NCI-H1417 (cell line): ENCODE results near the gene CYTH1.
"Not testable (repeated sequence)": the region's sequence is repeated elsewhere in the genome, so short reads cannot be mapped to it uniquely, and the experiment has no call there.

Experiments used
- DNase-seq, 3 experiments: peaks; one replicate each; lab custom pipeline; 2025; lab: John Stamatoyannopoulos, UW

Gene CYTH1

DNA sequence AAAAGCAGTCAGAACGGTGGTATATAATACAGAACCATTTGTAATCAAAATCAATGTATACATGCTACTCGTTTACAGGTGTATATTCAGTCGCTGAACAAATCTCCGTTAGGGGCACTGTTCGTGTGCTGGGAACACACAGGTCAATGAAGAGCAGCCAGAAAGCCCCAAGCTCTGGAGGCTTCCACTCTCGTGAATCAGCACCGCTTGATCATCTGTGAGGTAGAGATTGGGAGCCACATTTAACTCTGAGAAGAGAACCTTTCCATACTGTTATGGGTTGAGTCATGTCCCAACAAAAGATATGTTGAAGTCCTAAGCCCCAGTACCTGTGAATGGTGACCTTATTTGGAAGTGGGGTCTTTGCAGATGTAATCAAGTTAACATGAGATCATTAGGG is 5.4 kb upstream of the CYTH1 start:
- no peak for DNase-seq

DNA sequence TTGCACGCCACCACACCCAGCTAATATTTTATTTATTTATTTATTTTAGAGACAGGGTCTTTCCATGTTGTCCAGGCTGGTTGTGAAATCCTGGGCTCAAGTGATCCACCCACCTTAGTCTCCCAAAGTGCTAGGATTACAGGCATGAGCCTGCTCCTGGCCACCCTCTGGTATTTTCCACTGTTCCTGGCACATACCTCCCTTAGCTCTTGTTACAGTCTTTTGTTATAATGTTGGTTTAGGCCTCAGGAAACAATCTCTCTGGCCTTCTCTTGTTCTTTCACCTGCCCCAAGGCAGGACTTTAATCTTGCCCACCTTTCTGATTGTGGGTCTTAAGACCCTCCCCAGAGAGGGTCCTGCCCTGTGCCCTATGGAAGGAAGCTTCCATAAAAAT is 3.6 kb upstream of the CYTH1 start:
- no peak for DNase-seq

DNA sequence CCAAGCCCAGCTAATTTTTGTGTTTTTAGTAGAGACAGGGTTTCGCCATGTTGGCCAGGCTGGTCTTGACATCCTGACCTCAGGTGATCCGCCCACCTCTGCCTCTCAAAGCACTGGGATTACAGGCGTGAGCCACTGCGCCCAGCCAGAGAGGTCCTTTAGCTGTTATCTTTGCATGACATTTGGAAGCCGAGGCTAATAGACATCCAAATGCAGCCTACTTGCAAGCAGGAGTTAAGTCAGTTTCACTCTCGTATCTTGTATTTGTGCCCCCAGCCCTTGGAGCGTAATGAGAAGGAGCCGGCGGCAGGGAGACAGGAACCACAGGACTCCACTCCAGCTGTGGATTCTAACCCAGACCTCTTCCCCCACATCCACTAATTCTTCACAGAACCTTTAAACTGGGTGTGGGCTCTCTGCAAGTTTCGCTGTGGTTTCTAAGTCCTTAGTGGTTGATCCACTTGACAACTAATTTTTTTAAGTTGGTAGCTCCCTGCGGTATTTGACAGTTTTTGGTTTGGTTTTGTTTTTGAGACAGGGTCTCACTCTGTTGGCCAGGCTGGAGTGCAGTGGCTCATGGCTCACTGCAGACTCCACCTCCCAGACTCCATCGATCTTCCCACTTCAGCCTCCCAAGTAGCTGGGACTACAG is 3.1 kb upstream of the CYTH1 start:
- DNase-seq = no peak

DNA sequence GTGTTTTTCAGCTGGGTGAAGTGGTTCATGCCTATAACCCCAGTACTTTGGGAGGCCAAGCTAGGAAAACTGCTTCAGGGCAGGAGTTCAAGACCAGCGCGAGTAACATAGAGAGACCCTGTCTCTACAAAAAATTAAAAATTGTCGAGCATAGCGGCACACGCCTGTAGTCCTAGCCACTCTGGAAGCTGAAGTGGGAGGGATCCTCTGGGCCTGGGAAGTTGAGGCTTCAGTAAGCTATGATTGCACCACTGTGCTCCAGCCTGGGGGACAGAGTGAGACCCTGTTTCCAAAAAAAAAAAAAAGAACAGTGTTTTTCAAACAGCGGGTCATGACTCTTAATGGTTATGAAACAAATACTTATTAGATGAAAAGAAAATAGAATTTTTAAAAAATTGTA is 2.3 kb upstream of the CYTH1 start:
- no peak for DNase-seq

DNA sequence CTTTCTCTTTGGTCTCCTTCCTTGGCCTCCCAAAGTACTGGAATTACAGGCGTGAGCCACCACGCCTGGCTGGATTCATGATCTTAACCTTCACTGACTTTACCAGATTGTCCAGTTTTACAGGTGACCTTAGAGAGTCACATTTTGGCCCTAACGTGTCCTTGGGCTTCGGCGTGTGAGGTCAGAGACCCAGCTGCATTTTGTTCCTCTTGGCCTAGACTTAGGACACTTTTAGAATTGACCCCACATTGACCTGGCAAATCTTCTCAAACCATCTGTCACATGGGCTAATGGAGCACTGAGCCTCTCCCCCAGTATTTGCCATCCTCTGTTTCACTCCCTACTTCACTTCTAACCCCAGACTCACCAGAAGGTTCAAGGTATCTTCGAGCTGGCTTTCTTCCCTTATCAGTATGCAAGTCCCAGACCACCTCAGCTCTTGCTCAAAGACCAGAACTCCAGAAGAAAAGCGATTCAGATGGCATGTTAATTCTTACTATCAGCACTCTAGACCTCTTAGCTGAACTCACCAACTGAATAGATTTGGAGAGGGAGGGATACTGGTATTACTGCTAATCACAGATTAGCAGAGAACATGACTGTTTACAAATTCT is 1.7 kb upstream of the CYTH1 start:
- no peak for DNase-seq

DNA sequence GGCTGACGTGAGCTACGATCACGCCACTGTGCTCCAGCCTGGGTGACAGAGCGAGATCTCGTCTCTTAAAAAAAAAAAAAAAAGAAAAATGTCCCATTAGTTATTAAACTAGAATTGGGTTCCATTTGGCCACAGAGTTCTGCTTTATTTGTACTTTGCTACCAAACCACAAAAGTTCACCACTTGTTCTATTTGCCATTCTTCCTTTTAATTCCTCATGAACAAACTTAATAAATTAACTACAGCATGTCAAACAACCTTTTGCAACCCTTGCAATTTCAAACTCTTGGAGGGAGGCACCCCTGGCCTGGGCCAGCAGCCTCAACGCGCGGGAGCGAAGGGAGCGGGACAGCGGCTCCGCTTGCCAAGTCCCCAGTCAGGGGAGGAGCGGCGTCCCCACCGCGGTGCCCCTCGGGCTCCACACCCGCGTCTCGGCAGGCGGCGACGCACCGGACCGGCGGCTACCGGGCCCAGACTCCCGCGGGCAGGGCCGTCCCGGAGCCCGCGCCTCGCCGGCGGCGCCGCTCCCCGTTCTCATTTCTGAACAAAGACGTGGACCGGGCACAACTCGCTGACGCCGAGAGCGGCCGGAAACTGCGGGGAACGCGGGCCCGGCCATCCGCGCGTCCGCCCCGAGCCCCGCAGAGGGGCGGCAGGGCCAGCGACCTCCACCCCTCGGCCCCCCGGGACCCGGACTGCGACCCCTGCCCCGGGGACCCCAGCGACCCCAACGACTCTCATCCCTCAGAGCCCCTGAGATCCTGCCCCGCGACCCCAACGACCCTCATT is 775 bp downstream of the CYTH1 start:
- DNase-seq = peak; percentile 9 to 69 (median 51)

DNA sequence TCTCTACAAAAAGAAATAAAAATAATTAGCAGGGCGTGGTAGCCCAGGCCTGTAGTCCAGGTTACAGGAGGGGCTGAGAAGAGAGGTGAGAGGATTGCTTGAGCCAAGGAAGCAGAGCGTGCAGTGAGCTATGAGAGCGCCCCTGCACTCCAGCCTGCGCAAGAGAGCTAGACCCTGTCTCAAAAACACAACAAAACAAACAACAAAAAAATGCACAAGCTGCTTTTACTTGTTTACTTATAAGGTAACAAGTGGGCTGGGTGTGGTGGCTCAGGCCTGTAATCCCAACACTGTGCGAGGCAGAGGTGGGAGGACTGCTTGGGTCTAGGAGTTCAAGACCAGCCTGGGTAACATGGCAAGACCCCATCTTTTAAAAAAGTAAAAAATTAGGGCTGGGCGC is 1.7 kb downstream of the CYTH1 start:
- no peak for DNase-seq

DNA sequence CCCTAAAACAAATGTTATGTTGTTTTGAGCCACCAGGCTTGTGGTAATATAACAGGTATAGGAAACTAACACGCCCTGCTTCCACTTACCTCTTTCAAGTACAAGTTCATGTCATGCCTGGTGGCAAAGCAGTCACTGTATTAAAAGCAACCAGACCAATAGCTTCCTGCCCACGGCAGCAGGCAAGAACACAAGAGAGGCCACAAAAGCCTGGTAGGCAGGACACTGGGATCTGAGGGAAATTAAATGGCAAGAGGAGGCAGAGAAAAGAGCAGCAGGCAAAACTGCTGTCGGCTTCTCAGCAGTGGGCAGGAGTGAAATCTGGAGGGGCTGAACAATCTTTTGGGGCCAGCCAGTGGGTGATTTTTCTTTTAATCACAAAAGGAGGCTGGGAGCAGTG is 2.2 kb downstream of the CYTH1 start:
- DNase-seq = peak in 1 of 3 experiments; percentile 77

DNA sequence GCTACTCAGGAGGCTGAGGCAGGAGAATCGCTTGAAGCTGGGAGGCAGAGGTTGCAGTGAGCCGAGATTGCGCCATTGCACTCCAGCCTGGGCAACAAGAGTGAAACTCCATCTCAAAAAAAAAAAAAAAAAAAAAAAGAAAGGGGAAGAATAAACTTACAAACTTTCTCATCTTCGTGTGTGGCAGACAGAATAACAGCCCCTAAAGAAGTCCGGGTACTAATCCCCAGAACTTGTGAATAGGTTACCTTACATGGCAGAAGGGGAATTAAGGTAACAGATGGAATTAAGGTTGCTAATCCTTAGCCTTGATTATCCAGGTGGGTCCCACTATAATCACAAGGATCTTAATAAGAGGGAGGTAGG is 2.8 kb downstream of the CYTH1 start:
- DNase-seq = not testable (repeated sequence)

DNA sequence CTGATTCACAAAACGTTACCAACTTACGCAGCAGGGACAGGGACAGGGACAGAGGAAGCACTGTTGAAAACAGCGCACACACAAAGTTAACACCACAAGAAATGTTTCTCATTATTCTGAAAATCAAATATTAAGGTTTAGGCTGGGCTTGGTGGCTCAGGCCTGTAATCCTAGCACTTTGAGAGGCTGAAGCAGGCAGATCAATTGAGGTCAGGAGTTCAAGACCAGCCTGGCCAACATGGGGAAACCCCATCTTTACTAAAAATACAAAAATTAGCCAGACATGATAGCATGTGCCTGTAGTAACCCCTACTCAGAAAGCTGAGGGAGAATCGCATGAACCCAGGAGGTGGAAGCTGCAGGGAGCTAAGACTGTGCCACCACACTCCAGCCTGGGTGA is 4.2 kb downstream of the CYTH1 start:
- no peak for DNase-seq

DNA sequence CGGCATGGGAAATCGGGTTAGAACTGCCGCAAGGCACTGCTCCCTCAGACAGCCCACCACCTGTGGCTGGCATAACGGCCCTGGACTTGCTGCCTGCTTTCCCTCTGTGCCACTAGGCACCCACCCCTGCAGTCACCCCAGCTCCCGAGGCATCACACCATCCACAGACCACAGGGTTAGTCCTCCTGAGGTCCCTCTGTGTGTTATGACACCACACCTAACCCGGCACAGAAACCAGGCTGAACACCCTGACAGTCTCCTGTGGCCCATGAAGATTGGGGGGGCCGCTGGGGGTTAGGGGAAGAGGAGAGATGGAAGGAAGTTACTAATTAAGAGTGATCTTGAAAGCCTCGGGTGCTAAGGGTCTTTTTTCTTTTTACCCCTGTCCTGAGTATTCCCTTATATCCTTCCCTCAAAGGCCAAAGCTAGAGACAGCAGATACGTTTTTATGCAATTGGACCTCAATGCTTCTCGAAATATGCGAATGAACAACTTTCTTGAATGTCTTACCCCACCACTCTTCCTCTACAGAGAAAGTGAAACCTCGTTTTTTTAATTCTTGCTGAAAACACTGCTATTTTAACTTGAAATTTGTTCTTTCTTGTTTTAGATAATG is 7.0 kb downstream of the CYTH1 start:
- no peak for DNase-seq

DNA sequence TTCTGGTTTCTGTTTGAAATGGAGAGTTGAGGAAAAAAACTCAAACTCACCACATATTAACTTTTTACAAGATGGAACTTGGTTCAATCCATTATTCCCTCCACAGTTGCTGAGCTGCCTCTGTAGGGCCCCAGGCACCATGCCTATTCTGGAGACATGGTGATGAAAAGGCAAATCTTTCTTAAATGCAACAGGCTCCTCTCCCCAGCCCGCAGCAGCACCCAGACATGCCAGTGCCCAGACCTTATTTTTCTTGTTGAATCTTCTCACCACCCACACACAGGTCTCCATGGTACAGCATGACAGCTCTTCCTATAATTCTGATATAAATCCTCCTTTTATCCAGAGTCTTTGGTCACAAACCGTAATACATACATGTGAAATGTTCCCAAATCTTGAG is 7.6 kb downstream of the CYTH1 start:
- no peak for DNase-seq

DNA sequence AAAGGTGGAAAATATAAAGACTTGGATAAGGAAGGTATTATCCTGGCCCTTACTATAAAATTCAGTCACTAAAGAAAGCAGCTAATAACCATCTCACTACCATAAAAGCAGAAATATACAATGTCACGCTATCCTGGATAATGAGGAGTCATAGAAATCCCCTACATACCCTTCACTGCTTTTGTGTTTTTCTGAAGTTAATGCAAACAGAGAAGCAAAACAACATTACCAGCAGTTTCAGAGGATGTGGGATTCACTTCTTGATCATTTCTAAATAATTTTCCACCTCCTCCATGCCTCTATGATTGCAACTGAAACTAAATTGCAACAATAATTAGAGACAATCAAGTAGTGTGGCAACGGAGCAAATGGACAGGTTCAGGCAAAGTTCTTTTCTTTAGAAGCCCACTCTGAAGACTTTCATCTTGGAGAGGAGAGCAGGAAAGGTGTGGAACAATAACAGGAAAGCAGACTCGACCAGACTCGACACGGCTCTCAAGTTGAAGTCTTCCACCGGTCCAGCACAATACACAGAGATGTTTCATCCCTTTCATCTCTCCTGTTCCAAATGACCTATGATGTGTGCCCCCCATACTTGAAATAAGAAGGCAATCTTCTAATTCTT is 10.2 kb downstream of the CYTH1 start:
- no peak for DNase-seq

DNA sequence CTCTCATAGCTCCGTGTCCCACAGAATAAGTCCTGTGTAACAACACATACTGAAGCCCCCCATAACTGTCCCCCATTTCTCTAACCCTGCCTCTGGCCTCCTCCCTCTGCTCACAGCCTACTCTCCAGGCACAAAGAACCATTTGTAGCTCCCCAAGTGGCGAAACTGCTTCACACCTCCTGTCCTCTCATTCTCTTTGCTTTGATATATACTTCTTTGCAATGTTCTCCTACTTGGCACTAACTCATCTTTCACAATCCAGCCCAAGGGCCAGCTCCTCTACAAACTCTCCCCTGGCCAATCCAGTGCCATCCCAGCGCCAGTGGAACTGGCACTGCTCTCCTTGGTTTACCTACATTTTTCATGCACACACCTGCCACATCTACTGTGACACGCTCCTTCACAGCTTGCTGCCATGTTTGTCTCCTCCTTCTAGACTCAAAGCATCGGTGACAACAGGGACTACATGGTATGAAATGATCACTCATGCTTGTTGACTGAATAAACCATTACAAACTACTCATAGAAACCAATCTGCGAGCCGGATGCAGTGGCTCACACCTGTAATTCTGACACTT is 12.8 kb downstream of the CYTH1 start:
- no peak for DNase-seq

DNA sequence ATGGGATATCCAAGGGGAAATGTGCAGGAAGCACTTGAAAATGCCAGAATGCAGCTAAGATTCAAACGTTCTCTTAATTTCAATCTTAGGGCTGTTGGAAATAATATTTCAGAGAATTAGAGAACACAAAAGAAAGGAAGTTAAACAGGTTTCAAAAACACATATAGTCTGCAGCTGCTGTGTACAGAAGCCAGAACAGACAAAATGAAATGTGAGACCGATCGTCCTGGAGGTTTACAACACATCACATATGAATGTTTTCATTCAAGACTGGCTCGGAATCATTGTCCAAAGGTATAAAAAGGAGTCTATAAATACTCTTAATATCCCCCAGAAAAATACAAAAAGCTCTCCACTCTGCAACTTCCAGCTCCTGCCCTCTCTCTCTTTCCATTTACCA is 14.3 kb downstream of the CYTH1 start:
- DNase-seq = no peak

DNA sequence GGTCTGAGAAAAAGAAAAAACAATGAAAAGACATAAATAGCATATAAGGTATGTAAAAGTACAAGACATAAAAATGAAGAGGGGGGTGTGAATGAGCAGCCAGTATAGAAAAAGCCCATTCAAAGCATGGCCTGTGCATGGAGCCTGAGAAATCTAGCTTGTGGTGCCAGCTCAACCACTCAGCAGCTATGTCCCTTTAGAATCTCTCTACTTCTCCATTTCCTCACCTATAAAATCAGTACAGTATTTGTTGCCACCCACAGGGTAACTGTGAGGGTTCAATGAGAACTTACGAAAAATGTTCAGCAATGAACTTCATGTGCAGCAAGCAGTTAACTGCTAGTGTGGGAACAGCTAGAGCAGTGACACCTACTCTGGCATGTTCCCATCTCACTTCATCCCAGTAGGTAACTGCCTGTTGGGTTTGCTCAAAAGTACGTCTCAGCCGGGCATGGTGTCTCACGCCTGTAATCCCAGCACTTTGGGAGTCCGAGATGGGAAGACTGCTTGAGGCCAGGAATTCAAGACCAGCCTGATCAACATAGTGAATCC is 15.3 kb downstream of the CYTH1 start:
- DNase-seq = no peak

DNA sequence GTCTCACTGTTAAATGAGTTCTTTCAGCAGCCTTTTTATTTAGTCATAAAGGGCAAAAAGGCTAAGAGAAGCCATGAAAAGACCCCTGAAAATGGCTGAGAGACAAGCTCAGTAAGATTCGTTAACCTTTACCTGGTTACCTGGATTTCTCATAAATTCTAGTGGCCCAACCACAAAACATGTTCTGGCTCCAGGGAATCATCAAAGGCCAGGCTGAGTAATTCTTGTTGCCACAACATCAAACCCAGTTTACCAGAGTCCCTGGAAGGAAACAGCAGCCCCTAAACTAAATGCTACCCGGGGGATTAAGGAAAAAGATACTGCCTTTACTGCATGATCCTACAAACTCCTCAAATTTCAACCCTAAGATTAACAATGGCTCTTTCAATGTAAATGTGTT is 15.8 kb downstream of the CYTH1 start:
- DNase-seq = no peak

DNA sequence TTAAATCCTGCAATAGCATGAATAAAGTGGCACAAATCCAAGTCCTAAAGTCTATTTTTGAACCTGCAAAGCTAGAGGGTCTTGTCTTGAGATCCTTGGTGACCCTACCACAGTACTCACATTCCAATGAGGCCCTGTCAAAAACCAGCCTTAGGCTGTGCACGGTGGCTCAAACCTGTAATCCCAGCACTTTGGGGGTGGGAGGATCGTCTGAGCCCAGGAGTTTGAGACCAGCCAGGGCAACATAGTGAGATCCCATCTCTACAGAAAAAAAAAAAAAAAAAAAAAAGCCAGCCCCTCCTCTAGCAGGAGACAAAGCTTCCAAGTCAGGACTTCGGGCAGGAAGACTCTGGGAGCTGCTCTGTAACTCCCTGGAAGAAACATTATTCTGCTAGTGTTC is 16.3 kb downstream of the CYTH1 start:
- DNase-seq = no peak

DNA sequence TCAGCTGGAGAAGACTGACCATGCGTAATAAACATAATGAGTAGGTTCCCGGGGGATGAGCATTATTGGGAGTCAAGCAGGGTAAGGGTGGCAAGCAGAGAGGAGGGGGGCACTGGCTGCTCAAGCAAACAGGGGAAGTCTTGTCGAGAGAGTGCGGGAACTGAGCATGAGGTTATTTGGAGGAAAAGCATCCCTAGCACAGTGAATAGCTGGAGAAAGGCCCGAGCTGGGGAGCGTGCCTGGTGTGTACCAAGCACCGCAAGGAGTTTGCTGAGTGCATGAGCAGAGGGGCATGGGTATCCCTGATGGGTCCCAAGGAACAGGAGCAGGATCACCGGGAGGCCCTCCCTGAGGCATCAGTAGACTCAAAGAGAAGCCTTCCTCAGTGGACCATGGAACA is 17.2 kb downstream of the CYTH1 start:
- no peak for DNase-seq

DNA sequence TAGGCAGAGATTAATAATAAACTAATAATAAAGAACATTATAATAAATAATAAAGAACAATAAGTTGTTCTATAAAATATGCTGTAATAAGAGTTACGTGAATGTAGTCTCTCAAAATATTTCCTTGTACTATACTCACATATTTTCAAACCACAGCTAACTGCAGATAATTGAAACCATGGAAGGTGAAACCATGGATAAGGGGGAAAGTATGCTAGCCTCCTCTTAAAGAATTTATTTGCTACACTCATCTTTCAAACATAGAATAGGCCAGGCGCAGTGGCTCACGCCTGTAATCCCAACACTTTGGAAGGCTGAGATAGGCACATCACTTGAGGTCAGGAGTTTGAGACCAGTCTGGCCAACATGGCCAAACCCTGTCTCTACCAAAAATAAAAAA is 18.5 kb downstream of the CYTH1 start:
- DNase-seq = no peak

DNA sequence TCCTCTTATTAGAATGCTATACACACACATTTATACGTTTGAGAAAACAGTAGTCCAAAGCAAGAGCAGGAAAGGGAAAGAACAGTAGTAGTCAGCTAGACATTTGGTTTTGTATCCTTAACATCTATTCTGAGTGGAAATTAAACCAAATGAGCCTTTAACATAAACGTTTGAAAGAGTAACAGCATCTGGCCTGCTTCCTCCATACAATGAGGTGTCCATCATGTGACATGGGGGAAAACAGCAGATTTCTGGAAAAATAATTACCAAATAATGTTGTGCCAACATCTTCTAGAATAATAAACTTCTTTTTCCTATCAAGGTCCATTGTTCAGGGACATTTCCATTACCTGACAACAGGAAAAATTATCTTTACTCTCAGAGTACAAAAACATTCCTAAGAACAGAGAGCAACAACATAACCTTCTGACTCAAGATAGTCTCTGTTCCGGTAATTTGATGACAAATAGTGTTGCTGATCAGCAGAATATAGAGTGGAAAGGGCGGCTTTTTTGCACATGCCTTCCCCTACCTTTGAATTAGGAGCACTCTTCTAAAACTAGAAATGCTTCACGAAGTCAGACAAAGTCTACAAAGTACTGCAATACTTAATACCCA is 20.2 kb downstream of the CYTH1 start:
- DNase-seq = no peak

DNA sequence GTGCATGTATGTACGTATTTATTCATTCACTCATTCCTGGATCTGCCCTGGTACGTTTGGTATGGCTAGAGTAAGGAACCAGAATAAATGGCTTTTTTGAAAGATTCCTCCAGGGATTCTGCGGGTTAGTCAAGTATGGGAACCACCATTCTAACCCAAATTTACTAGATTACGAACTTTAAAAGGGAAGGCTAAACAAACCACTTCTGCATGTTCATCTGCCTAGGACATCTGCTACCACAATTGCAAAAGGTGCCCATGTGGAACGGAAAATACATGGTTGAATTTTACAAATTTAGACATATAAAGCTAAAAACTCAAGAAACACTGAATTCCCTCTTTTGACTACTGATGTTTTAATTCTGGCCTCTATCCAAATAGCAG is 22.1 kb downstream of the CYTH1 start:
- no peak for DNase-seq
